PFSK-1 (cell line): ENCODE data around the gene VSIG10L2.

Experiments used
- POLR2AphosphoS5 ChIP-seq: IDR thresholded peaks from 2 replicates; pipeline ENCODE4 v1.6.1; 2012; ENCODE audit warnings: low read depth, mild to moderate bottlenecking, control low read depth, low read length, moderate library complexity
- REST ChIP-seq, 2 experiments: IDR thresholded peaks; 2 replicates each; pipeline versions ENCODE4 v1.6.1 to v1.8.0; 2011 to 2012; ENCODE audit warnings: low read depth in 2 of 2, low read length in 2 of 2, control low read depth in 1 of 2, inconsistent platforms in 1 of 2, mild to moderate bottlenecking in 1 of 2, moderate library complexity in 1 of 2; ENCODE audit not compliant: insufficient read depth in 1 of 2

GRCh38 chr11:125998267-125998666, 52.4 kb downstream of the VSIG10L2 start:
- TF ChIP-seq POLR2AphosphoS5 (no peak), REST (IDR thresholded peaks at IDR 0.05; ENCODE audit: insufficient read depth in 1 of 2, low read depth in 2 of 2, low read length in 2 of 2) (no peak)
